Cerebellar nuclear complex (tissue), 1 donor: ENCODE results near the gene ATRN.
"Not testable (repeated sequence)": the region's sequence is repeated elsewhere in the genome, so short reads cannot be mapped to it uniquely, and the experiment has no call there.

ENCODE experiments used
- DNase-seq, 2 experiments: peaks; one replicate each; lab custom pipeline; 2025; lab: John Stamatoyannopoulos, UW

ATRN gene

DNA sequence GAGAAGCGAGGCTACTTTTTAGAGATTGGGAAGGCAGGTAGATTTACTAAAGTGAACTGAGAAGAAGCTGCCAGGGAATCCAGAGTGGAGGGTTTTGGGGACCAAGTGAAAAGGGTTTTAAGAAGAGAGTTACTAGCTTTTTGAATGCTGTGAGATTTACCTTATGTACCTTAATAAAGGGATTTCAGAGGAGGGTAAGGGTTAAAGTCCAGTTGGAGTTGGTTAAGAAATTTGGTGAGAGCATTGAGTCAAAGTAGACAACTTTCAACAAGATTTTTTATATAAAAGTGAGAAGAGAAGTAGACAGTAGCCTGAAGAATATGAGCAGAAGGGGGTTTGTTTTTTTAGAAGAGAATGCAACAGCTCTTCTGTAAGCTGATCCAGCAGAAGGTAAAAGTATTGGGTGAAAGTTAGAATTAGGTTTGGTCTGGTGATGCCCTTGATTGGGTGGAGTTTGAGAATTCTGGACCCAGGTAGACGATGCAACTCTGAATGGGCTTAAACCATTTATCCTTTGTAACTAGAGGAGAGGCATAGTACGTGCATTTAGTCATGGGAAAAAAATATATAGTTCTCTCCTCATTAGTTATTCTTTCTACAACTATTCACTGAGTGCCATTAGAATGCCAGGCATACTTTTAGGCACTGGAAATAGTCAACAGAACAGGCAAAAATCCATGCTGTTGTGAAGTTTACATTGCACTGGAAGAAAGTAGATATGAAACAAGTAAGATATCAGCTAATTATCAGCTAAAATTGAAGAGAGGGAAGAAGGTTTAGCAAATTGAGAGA lies 44.8 kb downstream of the ATRN start:
- DNase-seq: no peak

DNA sequence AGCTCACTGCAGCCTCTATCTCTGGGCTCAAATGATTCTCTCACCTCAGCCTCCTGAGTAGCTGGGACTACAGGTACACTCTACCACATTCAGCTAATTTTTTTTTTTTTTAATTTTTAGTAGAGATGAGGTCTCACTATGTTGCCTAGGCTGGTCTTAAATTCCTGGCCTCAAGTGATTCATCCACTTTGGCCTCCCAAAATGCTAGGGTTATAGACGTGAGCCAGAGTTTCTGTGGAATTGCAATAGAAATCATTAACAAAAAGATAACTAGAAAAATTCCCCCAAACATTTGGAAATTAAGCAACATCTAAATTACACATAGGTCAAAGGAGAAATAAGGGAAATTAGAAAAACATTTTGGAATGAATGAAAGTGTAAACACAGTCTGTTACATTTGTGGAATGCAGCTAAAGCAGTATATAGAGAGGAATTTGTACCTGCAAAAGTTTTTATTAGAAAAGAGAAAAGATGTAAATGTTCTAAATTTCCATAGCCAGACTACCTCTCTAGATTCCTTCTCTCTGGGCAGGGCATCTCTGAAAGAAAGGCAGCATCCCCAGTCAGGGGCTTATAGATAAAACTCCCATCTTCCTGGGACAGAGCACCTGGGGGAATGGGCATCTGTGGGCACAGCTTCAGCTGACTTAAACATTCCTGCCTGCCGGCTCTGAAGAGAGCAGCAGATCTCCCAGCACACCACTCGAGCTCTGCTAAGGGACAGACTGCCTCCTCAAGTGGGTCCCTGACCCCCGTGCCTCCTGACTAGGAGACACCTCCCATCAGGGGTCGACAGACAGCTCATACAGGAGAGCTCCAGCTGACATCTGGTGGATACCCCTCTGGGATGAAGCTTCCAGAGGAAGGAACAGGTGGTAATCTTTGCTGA lies 51.3 kb downstream of the ATRN start:
- no peak for DNase-seq

DNA sequence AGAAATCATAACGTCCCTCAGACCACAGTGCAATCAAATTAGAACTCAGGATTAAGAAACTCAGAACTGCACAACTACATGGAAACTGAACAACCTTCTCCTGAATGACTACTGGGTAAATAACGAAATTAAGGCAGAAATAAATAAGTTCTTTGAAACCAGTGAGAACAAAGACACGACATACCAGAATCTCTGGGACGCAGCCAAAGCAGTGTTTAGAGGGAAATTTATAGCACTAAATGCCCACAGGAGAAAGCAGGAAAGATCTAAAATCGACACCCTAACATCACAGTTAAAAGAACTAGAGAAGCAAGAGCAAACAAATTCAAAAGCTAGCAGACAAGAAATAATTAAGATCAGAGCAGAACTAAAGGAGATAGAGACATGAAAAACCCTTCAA lies 53.9 kb downstream of the ATRN start:
- DNase-seq: not testable (repeated sequence)

DNA sequence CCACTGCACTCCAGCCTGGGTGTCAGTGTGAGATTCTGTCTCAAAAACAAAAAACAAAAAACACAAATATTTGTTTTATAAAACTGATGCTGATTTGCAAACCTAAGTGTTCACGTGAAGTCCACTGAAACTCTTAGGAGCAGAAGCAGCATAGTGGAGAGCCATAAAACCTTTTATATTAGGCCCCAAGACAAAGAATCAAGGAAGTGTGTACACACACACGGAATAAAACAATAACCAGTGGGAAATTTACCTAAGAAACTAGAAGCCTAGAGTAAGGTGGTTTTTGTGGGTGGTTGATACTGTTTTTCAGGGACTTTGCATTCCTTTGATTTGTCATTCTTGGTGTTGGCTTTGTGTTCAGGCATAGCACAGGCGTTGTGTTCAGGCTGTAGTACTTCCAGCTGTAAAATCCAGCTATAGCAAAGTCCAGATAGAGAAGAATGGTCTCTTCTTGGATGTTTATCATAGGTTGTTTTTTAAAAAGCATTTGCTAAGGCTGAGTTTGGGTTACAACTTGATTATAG lies 61.3 kb downstream of the ATRN start:
- DNase-seq: no peak

DNA sequence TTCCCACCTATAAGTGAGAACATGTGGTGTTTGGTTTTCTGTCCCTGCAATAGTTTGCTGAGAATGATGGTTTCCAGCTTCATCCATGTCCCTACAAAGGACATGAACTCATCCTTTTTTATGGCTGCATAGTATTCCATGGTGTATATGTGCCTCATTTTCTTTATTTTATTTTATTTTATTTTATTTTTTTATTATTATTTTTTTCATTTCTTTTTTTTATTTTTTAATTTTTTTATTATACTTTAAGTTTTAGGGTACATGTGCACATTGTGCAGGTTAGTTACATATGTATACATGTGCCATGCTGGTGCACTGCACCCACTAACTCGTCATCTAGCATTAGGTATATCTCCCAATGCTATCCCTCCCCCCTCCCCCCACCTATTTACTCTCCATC lies 66.9 kb downstream of the ATRN start:
- DNase-seq: not testable (repeated sequence)

DNA sequence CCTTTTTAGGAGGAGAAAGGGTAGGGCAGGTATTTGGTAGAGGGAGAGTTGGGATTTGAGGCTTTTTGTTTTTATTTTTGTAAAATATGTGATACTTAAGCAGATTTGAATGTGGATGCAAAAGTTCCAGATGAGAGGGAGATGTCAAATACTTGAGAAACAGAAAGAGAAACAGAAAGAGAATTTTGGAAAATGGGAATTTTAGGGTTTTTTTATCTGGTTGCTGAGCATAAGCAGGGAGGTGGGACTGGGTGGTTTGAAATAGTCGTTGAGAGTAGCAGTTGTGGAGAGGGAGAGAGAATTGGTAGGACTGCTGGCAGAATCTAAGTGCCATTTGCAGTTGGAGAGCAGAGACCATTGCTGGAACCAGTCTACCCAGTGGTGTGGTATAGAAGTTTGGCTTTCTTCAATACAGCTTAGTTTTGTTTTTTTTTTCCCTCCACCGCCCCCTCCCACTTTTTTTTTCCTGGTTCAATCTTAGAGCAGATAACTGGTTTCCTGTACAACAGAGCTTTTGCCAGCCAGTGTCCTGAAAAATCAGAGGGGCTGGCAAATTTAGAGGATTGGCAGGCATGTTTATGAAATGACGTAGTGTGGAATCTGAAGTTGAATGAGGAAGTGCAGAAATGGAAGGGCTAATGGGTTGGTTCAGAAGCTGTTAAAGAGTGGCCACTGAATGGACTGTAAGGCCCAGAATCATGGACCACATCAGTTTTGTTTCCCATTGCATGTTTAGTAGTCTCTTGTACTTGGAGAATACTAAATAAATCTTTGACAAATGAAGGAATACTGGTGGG lies 68.7 kb downstream of the ATRN start:
- no peak for DNase-seq

DNA sequence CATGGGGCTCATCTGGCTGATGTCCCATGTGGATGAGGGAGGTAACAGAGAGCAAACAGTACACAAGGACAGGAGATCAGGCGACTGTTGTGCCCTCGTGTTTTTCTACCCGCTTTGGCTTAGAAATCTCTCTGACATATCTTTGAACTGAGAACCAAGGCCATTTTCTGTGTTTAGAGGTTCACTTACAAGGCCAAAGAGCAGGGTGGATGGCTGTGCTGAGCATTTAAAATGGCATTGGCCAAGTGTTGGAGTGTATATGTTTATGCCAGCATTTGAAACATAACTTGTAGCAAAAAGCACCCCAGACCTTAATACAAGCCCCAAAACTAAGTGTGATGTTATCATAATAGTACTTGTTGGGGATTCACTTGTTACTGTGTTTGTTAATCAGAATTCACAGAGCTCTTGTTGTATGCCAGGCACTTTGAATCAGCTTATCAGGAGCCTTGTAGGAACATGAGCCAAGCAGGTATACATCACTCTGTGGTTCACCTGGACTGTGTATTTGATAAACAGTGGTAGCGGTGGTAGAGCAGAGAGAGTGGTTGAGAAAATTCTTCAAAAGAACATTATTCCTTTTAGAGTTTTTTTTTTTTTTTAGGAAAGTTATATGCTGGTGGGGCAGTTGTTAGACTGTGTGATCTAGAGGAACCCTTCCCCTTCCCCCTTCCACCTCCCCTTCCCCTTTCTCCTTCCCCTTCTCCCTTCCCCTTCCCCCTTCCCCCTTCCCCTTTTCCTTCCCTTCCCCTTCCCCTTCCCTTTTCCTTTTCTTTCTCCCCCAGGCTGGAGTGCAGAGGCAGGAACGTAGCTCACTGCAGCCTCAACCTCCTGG lies 71.3 kb downstream of the ATRN start:
- DNase-seq: no peak

DNA sequence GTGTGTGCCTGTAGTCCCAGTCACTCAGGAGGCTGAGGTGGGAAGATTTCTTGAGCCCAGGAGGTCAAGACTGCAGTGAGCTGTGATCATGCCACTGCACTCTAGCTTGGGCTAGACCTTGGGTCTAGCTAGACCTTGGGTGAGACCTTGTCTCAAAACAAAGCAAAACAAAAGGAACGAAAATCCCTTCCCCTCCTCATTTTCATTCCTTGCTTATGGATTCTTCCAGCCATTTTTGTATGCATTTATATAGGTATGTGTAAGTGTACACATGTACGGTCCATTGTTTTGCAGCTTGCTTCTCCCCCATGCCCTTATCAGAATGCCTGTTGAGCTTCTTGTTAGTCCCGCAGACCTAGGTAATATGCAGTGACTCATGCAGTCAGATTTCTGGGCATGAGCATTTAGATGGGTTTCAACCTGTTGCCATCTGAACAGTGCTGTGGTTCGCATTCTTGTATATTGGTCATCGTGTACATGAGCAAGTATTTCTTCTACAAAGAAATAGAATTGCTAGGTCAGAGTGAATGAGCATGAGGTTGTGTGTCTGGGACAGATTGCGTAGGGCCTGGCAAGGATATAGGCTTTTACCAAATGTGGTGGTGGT lies 73.2 kb downstream of the ATRN start:
- DNase-seq: no peak

DNA sequence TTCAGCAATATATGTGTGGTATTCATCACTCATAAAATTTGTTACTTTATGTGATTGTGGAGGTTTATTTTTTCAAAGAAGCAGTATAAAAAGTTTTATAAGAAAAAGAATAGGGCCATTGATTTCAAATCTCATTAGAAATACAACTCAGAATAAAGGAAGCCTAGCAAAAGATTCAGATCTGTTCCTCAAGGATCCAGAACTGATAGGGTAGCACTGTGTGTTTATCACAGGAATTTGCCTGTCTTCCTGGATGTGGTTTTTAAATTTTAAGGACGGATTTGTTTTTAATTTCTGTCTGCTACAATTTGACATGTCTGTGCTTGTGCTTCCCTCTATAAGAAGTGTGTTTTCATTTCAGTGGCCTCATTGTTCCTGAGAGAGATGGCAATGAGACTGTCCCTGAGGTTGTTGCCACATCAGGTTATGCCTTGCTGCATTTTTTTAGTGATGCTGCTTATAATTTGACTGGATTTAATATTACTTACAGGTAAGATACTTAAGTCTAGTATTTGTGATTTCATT lies 74.6 kb downstream of the ATRN start:
- DNase-seq: no peak

DNA sequence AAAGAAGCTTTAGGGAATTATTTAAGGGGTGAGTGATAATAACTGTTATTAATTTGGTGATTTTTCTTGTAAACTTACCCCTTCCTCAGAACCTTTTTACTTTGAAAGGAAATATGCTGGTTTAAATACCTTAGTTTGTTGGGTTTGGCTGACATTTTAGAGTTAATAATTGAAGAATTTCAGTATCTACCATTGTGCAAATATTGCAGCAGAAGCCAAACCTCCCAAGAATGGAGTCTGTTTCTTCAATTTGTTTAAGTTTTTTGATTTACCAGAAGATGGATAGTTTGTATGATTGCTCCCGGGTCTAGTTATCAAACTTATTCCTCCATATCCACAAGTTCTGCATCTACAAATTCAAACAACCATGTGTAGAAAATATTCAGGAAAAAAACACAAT lies 77.1 kb downstream of the ATRN start:
- no peak for DNase-seq

DNA sequence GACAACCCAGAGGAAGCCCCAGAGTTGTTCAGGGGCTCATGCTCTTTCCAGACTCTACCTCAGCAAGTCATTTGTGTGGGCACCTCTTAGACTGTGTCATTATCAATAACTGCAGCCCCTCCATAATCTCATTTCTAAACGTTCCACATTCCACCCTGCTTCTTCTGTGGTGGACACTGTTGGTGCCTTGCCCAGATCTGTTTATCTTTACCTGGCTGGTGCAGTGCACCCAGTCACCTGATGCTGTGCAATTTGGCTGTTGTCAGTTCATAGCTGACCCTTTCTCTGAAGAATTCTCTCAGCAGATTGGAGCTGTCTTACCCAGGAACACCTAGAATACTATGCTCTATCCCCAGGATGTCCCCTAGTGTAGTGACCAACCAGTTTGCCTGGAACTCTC lies 80.0 kb downstream of the ATRN start:
- no peak for DNase-seq

DNA sequence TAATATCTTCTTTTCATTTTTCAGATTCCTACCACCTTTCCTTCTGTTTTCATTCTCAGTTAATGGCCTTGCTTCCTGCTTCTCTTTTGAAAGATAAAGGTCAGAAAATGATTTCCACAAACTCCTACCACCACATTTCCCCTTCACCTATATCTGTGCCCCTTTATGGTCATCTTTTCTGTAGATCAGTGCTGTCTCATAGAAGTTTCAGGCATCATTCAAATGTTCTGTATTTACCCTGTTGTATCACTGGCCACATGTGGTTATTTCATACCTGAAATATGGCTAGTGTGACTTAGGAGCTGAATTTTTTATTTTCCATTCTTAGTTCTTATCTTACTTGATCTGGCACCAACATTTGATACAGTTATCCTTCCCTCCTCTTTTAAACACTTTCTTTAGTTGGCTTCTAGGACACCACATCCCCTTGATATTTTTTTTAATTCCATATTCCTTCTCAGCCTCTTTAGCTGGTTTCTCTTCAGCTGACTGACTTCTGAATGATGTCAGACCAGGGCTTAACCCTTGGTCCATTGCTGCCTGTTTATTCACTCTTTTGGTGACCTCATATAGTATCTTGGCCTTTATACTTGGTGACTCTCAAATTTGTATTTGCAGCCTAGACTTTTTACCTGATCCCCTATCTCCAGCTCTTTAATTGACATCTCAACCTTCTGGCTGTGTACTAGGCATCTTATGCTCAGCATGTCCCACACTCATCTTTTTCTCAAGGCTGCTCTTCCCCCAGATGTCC lies 81.0 kb downstream of the ATRN start:
- no peak for DNase-seq

DNA sequence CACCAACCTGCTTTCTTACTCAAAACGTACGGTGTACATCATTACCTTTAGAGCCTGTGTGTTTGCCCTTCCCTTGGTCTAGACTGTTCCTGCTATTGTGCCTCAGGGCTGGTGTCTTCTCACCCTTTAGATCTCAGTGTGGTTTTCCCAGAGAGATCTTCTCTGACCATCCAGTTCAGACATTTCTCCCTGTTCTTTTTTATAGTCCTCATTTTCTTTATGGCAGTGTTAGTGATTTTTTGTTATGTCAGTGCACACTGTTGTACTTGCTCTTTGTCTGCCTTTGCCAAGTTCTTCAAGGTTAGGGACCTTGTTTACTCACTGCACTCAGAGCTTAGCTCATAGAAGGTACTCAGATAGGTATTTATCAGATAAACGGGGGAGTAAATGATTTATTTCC lies 82.8 kb downstream of the ATRN start:
- no peak for DNase-seq

DNA sequence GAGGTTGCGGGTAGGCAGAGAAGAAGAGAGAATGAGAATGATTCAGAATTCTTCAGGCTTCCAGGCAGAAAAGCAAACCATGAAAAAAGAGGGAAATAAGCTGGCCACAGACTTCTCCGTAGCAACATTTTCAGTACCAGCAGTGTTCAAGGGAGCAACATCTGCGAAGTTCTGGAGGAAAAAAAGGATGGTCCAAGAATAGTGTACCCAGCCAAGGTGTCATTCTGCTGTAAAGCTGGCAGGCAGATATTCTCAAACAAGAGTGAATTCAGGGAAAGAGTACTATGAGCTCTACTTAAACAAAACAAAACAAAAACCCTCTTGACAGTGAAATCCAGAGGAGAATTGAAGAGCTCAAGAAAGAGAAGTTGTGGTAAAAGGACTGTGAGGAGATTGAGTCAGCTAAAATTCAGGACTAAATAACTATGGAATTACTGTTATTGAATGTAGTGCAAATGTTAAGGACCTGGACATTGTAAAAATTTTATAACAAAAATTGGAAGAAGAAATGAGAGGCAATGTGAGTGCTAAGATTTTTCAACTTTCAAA lies 86.5 kb downstream of the ATRN start:
- no peak for DNase-seq

DNA sequence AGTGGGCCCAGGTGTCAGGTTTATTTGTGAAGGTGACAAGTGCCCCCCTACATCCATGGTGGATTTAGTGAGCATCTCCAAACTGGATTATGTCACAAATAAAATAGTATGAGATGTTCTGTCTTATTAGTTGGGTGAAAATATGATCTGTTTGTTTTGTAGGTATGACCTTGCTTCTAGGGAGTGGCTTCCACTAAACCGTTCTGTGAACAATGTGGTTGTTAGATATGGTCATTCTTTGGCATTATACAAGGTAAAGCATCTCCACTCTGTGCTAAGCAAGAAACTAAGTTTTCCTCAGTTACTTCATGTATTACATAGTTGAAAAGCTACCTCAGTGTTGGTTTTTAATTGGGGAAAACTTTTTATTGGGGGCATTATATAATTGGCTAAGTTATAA lies 88.4 kb downstream of the ATRN start:
- DNase-seq: no peak

DNA sequence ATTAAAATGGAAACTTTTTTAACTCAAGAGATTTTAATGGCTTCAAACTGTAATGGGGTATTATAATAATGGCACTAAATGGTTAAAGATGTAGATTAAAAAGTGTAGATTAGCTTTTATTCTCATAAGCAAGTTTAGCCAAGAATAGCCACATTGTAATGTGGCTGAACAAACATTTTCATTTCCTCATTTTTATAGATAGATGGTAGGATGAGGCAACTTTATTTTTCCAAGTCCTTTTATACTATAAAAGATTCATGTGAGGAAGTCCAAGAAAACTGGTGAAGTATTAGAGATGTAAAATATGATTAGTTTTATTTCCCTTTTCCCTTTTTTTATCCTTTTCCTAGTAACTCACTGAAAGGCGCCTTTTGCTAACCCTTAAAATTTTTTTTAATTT lies 88.8 kb downstream of the ATRN start:
- DNase-seq: no peak

DNA sequence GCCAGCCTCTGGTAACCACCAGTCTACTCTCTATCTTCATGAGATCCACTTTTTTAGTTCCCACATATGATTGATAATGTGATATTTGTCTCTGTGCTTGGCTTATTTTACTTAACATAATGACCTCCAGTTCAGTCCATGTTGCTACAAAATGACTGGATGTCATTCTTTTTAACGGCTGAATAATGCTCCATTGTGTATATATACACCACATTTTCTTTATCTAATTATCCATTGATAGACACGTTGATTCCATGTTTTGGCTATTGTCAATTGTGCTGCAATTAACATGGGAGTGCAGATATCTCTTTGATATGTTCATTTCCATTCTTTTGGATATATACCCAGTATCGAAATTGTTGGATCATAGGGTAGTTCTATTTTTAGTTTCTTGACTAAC lies 89.3 kb downstream of the ATRN start:
- no peak for DNase-seq

DNA sequence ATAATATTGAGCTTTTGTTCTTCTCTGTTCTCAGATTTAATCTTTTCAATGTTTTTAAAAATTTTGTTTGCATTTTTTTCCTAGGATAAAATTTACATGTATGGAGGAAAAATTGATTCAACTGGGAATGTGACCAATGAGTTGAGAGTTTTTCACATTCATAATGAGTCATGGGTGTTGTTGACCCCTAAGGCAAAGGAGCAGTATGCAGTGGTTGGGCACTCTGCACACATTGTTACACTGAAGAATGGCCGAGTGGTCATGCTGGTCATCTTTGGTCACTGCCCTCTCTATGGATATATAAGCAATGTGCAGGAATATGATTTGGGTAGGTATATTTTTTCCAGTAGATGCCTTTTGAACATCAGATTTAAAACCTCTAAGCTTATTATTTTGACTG lies 89.8 kb downstream of the ATRN start:
- no peak for DNase-seq

DNA sequence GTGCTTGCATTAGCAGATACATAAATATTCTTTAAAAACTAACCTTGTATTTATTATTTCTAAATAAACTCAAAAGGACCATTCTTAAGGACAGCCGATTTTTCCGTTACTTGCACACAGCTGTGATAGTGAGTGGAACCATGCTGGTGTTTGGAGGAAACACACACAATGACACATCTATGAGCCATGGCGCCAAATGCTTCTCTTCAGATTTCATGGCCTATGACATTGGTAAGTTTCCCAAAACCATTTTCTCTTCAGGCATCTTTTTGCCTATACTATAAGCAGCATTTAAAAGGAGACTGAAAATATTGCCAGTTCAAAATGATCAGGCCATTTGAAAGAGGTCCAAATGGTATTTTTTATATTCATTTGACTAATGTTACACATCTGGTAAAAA lies 92.3 kb downstream of the ATRN start:
- DNase-seq: no peak
